PC-3 (cell line): ENCODE results near the gene PCDHGB3.

Experiments used
- EZH2 ChIP-seq: fragments of 300-600 bp; sonication (generic); IDR thresholded peaks from one replicate; pipeline ENCODE4 v1.6.1; 2017; ENCODE audit warnings: antibody characterized with exemption, mild to moderate bottlenecking, low read length; ENCODE audit not compliant: unreplicated experiment
- TF ChIP-seq, protein P1 (sequence below): fragments of 300-600 bp; sonication (generic); conservative IDR thresholded peaks from 2 replicates; pipeline ENCODE4 v1.5.1; 2017; ENCODE audit warnings: antibody characterized with exemption, low read depth, mild to moderate bottlenecking, low read length

DNA sequence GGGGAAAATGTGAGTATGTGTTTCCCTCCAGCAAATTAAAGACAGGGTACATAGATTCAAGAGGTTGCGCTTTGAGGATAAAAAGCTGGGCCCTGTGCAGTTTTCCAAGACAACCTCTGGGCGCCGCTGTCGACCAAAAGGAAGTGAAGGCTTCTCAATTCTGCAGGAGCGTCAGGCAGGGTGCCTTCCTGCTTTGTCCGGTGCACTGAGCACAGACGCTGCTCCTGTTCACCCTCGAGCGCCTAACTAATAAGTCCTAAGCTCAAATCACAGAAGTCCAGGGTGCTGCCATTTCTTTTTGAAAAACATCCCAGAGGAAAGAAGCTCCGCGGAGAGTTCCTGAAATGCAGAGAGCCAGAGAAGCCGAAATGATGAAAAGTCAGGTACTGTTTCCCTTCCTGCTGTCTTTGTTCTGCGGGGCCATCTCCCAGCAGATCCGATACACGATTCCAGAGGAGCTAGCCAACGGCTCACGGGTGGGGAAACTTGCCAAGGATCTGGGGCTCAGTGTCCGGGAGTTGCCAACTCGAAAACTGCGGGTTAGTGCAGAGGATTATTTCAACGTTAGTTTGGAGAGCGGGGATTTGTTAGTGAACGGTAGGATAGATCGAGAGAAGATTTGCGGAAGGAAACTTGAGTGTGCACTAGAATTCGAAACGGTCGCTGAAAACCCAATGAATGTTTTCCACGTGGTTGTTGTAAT is 20.0 kb upstream of the PCDHGB3 start, which contains the start of gene PCDHGB1:
- TF ChIP-seq, protein P1, sequence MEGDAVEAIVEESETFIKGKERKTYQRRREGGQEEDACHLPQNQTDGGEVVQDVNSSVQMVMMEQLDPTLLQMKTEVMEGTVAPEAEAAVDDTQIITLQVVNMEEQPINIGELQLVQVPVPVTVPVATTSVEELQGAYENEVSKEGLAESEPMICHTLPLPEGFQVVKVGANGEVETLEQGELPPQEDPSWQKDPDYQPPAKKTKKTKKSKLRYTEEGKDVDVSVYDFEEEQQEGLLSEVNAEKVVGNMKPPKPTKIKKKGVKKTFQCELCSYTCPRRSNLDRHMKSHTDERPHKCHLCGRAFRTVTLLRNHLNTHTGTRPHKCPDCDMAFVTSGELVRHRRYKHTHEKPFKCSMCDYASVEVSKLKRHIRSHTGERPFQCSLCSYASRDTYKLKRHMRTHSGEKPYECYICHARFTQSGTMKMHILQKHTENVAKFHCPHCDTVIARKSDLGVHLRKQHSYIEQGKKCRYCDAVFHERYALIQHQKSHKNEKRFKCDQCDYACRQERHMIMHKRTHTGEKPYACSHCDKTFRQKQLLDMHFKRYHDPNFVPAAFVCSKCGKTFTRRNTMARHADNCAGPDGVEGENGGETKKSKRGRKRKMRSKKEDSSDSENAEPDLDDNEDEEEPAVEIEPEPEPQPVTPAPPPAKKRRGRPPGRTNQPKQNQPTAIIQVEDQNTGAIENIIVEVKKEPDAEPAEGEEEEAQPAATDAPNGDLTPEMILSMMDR, result no peak
- TF ChIP-seq EZH2, result no peak
